HG03571 (cell line): Measurements from ENCODE around the gene SLC16A10.

Experiments
- ATAC-seq: cut with Tn5 transposase; IDR thresholded peaks from one replicate; pipeline ENCODE4 v1.9.1; 2021; ENCODE audit not compliant: unreplicated experiment

Gene SLC16A10

GRCh38 chr6:111256646-111257045, 169.3 kb downstream of the SLC16A10 start:
- ATAC-seq: no peak

GRCh38 chr6:111258010-111258409, 170.7 kb downstream of the SLC16A10 start:
- ATAC-seq: no peak

- ATAC-seq: no peak
These were observed 171.3 kb downstream of the SLC16A10 start for GRCh38 chr6:111258615-111259088.

GRCh38 chr6:111259089-111259831, 172.0 kb downstream of the SLC16A10 start:
- ATAC-seq: peak; percentile 99

- ATAC-seq: no peak
These were observed 173.4 kb downstream of the SLC16A10 start for GRCh38 chr6:111260570-111261298.

GRCh38 chr6:111263837-111264236, 176.5 kb downstream of the SLC16A10 start:
- ATAC-seq: no peak

GRCh38 chr6:111265842-111266241, 178.5 kb downstream of the SLC16A10 start:
- ATAC-seq: no peak

- ATAC-seq: no peak
These were observed 179.0 kb downstream of the SLC16A10 start for GRCh38 chr6:111266276-111266675.

- ATAC-seq: no peak
These were observed 180.5 kb downstream of the SLC16A10 start for GRCh38 chr6:111267764-111268333.

GRCh38 chr6:111269401-111269970, 182.2 kb downstream of the SLC16A10 start:
- no peak for ATAC-seq

GRCh38 chr6:111270121-111270520, 182.8 kb downstream of the SLC16A10 start:
- ATAC-seq: no peak

GRCh38 chr6:111274593-111275217, 187.4 kb downstream of the SLC16A10 start:
- ATAC-seq: no peak

GRCh38 chr6:111276335-111276734, 189.0 kb downstream of the SLC16A10 start:
- no peak for ATAC-seq

- ATAC-seq: no peak
These were observed 189.4 kb downstream of the SLC16A10 start for GRCh38 chr6:111276736-111277135.

GRCh38 chr6:111277819-111278218, 190.5 kb downstream of the SLC16A10 start:
- ATAC-seq: no peak

GRCh38 chr6:111278731-111279130, 191.4 kb downstream of the SLC16A10 start:
- no peak for ATAC-seq

- no peak for ATAC-seq
These were observed 193.2 kb downstream of the SLC16A10 start for GRCh38 chr6:111280445-111280955.
